Activated CD4-positive, alpha-beta T cell treated with anti-CD3 and anti-CD28 coated beads, Interleukin-2, amount 50 U/mL, for 1 hour (primary cell): Measurements from ENCODE around the gene NREP.
"Not testable (repeated sequence)": the region's sequence is repeated elsewhere in the genome, so short reads cannot be mapped to it uniquely, and the experiment has no call there.

Source experiments
- DNase-seq: peaks from one replicate; pipeline ENCODE4 v3.0.0-alpha.2; 2020

NREP gene

GRCh38 chr5:111735583-111736270 is 21.3 kb downstream of the NREP start:
- DNase-seq, result no peak

GRCh38 chr5:111734597-111734996 is 22.4 kb downstream of the NREP start:
- DNase-seq, result no peak

- no peak for DNase-seq
These were observed 23.0 kb downstream of the NREP start for GRCh38 chr5:111734013-111734412.

- no peak for DNase-seq
These were observed 23.4 kb downstream of the NREP start for GRCh38 chr5:111733571-111733970.

- DNase-seq, result no peak
These were observed 25.4 kb downstream of the NREP start for GRCh38 chr5:111731638-111732037.

- DNase-seq, result no peak
These were observed 26.2 kb downstream of the NREP start for GRCh38 chr5:111730659-111731382.

GRCh38 chr5:111728941-111729340 is 28.1 kb downstream of the NREP start:
- no peak for DNase-seq

- no peak for DNase-seq
These were observed 30.0 kb downstream of the NREP start for GRCh38 chr5:111726986-111727385.

- DNase-seq, result no peak
These were observed 34.9 kb downstream of the NREP start for GRCh38 chr5:111722140-111722539.

- DNase-seq, result no peak
These were observed 36.6 kb downstream of the NREP start for GRCh38 chr5:111720333-111720890.

- DNase-seq, result no peak
These were observed 37.2 kb downstream of the NREP start for GRCh38 chr5:111719773-111720172.

GRCh38 chr5:111716789-111717188 is 40.2 kb downstream of the NREP start:
- DNase-seq, result not testable (repeated sequence)

- DNase-seq, result no peak
These were observed 49.3 kb downstream of the NREP start for GRCh38 chr5:111707630-111708164.

- no peak for DNase-seq
These were observed 50.6 kb downstream of the NREP start for GRCh38 chr5:111706345-111706744.

GRCh38 chr5:111704452-111705085 is 52.4 kb downstream of the NREP start:
- DNase-seq, result no peak

GRCh38 chr5:111703662-111704061 is 53.3 kb downstream of the NREP start:
- DNase-seq, result no peak

- no peak for DNase-seq
These were observed 57.0 kb downstream of the NREP start for GRCh38 chr5:111699976-111700375.

- no peak for DNase-seq
These were observed 57.7 kb downstream of the NREP start for GRCh38 chr5:111699324-111699723.

- no peak for DNase-seq
These were observed 58.9 kb downstream of the NREP start for GRCh38 chr5:111697881-111698757.

GRCh38 chr5:111697215-111697614 is 59.8 kb downstream of the NREP start:
- DNase-seq, result no peak

GRCh38 chr5:111695991-111696390 is 61.0 kb downstream of the NREP start:
- no peak for DNase-seq

- no peak for DNase-seq
These were observed 62.9 kb downstream of the NREP start for GRCh38 chr5:111694133-111694532.
